HG03175 (cell line): ENCODE measurements around the gene BRI3.

Source experiments
- ATAC-seq: cut with Tn5 transposase; IDR thresholded peaks from one replicate; pipeline ENCODE4 v1.9.1; 2021; ENCODE audit warnings: mild to moderate bottlenecking, moderate library complexity; ENCODE audit not compliant: unreplicated experiment

The BRI3 gene

GRCh38 chr7:98335411-98335977, 54.0 kb downstream of the BRI3 start:
- no peak for ATAC-seq

- no peak for ATAC-seq
These were observed 57.0 kb downstream of the BRI3 start for GRCh38 chr7:98338441-98338840.

- ATAC-seq: no peak
These were observed 57.6 kb downstream of the BRI3 start for GRCh38 chr7:98339043-98339442.

- ATAC-seq: no peak
These were observed 59.6 kb downstream of the BRI3 start for GRCh38 chr7:98341106-98341505.
